ENCODE results near the gene ZNRF3.
"Not testable (repeated sequence)": the region's sequence is repeated elsewhere in the genome, so short reads cannot be mapped to it uniquely, and the experiment has no call there.

ZNRF3 gene

DNA sequence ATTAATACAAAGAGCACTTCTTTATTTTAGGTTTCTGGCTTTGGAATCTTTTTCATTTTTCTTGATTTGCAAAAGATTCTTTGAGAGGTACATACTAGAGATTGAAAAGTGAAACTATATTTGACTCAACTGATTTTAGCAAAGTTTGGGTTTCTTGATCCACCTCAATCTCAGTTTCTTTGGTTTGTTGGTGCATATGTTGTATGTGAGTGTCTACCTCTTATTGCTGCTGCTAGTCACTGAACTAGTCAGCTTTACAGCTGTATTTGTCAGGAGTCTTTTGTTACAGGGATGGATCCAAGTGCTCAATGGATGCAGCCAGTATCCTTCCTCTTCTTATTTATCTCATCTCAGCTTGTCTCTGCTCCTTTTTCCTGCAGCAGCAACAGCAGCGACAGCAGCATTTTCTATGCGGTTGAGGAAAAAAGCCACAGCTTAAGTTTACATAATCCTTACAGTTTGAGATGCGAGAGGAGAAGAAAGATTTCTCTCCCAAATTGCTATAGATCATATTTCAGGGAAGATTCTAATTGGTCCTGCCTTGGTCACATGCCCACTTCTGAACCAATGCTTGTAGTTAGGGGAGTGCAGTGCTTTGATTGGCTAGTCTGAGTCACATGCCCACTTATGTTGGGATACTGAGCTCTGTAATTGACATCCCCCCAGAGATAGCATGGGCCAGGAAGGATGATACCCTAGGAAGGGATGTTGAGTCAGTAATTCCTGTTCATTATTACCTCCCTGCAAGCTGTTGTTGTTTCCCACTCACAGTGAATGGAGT lies 10.0 kb upstream of the ZNRF3 start:
- H3K27ac Mint-ChIP-seq: no peak overlapping the region
- no peak overlapping the region for H3K4me3 Mint-ChIP-seq

DNA sequence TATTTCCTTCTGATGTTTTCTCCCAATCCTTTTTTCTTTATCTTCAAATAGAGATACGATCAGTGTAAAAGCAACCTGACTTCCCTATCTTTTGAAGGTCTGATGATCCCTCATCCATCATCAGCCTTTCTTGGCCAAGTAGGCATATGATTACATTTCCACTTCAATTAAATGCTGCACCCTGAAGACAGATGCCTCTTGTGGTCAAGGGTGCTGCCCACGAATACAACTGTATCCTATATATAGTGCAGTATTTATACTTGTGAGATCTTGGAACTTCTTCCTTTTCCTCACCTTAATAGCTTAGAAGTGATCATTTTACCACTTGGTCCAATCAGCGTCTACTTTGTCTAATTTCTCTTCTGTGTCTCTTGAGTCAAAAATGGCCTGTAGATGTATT lies 9.3 kb upstream of the ZNRF3 start:
- H3K27me3 Mint-ChIP-seq: no peaks in the 10 kb centered on the region
- no peak overlapping the region for H3K27ac Mint-ChIP-seq
- no peak overlapping the region for H3K4me3 Mint-ChIP-seq
- H3K9me3 Mint-ChIP-seq (ENCODE audit: low read depth): no peaks in the 10 kb centered on the region
- no peaks in the 10 kb centered on the region for H3K36me3 Mint-ChIP-seq
- H3K4me1 Mint-ChIP-seq (ENCODE audit: low read depth): peaks cover 5% of the 10 kb centered on the region

More for the DNA sequence above, 10.0 kb upstream of the ZNRF3 start:
- H3K9me3 Mint-ChIP-seq (ENCODE audit: low read depth): no peaks in the 10 kb centered on the region
- H3K36me3 Mint-ChIP-seq: no peaks in the 10 kb centered on the region
- H3K27me3 Mint-ChIP-seq: no peaks in the 10 kb centered on the region
- peaks cover 5% of the 10 kb centered on the region for H3K4me1 Mint-ChIP-seq (ENCODE audit: low read depth)

DNA sequence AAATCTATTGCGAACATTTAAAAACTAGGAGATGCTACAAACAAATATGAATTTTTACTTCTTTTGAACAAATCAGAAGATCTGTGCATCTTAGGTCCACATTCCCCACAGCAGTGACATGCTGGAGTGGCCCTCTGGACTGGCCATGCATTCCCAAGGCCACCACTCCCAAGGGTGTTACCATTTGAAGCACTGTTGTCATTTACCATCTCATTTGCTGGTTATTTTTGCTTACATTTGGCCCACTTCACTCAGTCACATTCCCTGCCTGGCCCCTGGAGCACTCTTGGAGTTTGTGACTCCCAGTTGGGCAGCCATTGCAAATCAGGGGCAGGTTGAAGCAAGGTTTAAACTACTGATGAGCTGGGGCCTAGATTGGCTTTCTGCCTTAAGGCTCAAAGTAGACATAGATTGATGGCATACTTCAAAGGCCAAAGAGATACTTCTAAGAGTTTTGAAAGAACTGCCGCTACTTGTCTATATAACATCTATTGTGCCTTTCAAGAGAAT lies 8.5 kb upstream of the ZNRF3 start:
- H3K27me3 Mint-ChIP-seq: no peaks in the 10 kb centered on the region
- no peak overlapping the region for H3K27ac Mint-ChIP-seq
- H3K4me1 Mint-ChIP-seq (ENCODE audit: low read depth): peaks cover 5% of the 10 kb centered on the region
- no peaks in the 10 kb centered on the region for H3K36me3 Mint-ChIP-seq
- no peak overlapping the region for H3K4me3 Mint-ChIP-seq
- no peaks in the 10 kb centered on the region for H3K9me3 Mint-ChIP-seq (ENCODE audit: low read depth)

DNA sequence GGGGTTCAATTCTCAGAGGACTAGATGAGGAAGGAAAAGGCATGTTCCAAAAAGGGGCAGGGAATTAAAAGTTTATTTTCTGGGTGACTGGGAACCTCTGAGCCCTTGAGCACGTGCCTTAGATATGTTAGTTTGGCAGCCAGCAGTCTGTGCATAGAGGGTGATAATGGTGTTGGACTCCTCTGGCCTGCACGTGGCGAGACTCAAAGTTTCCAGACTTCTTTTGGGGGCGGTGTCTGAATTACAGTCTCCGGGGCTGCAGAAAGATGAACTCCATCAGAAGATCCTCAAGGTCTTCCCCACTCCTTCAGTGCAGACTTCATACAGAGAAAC lies 861 bp upstream of the ZNRF3 start:
- H3K36me3 Mint-ChIP-seq: peaks cover 2% of the 10 kb centered on the region
- H3K4me1 Mint-ChIP-seq (ENCODE audit: low read depth): peaks cover 19% of the 10 kb centered on the region
- peak overlapping the region; percentile 68 for H3K27ac Mint-ChIP-seq
- peaks cover 9% of the 10 kb centered on the region for H3K27me3 Mint-ChIP-seq
- peak overlapping the region; percentile 85 for H3K4me3 Mint-ChIP-seq
- H3K9me3 Mint-ChIP-seq (ENCODE audit: low read depth): no peaks in the 10 kb centered on the region

DNA sequence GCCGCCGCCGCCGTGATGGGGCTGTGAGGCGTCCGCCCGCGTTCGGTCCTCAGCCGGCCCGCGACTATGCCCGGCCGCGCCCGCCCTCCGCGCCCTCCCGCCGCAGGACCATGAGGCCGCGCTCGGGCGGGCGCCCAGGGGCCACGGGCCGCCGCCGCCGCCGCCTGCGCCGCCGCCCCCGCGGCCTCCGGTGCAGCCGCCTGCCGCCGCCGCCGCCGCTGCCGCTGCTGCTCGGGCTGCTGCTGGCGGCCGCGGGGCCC lies 215 bp downstream of the ZNRF3 start:
- Mint-ChIP-seq H3K36me3 (peaks cover 5% of the 10 kb centered on the region), H3K27me3 (peaks cover 12% of the 10 kb centered on the region), H3K27ac (no peak overlapping the region), H3K9me3 (ENCODE audit: low read depth) (no peaks in the 10 kb centered on the region), H3K4me1 (ENCODE audit: low read depth) (peaks cover 19% of the 10 kb centered on the region), H3K4me3 (no peak overlapping the region)

DNA sequence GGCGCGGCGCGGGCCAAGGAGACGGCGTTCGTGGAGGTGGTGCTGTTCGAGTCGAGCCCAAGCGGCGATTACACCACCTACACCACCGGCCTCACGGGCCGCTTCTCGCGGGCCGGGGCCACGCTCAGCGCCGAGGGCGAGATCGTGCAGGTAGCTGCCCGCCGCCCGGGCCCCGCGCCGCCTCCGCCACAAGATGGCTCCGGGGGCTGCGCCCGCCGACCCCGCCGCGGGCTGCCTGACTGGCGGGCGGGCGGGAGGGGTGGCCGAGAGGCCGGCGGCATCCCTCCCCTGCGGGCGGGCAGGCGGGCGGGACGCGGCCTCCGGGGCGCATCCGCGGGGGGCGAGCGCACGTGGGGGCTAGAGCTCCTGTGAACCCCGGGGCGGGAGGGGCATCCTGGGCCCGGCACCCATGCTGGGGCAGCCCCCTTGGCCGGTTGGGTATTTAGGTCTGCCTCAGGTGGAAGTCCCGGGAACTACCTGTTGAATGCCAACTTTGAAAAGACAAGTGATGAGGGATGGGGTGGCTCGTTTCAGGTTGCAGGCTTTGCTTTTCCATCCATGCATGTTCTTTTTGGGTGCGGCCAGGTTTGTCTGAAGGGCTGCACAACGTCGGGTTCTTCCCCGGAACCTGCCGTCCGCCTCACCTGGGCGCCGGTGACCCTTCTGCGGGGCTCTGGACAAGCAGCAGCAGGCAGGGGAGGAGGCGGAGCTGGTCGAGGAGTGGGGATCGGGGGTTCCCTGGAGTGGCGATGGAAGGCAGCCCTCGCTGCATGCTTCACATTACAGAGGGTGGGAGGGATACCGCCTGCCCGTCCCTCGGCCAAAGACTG lies 760 bp downstream of the ZNRF3 start:
- Mint-ChIP-seq H3K27me3 (peaks cover 12% of the 10 kb centered on the region), H3K4me3 (peak overlapping the region; percentile 82), H3K9me3 (ENCODE audit: low read depth) (no peaks in the 10 kb centered on the region), H3K36me3 (peaks cover 5% of the 10 kb centered on the region), H3K27ac (no peak overlapping the region), H3K4me1 (ENCODE audit: low read depth) (peaks cover 19% of the 10 kb centered on the region)

DNA sequence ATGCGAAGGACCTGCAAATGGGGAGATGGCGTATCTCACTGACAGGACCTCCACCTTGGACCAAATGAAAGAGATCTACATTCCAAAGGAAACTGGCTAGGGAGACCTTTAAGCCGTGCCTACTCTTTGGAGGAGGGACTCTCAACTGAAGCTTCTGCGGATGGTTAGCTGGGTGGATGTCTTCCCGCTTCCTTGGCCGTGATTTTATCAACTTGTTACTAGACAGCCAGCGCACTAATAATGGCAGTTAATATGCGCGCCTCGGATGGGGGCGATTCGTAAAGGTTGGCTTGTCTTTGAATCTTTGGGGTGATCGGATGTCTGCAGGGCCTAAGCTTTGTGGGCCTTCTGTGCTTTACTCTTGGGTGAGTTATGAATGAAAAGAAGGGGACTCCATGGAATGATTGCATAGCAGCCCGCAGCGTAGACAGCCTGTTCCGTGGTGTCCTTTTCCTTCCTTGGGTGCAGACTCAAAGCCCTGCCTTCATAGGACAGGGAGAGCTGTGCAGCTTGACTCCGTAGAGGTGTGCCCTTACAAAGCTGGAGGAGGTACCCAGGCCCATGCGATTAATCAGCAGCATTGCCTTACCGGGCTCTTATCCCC lies 1.5 kb downstream of the ZNRF3 start:
- Mint-ChIP-seq H3K27ac (no peak overlapping the region), H3K9me3 (ENCODE audit: low read depth) (no peaks in the 10 kb centered on the region), H3K4me1 (ENCODE audit: low read depth) (peaks cover 26% of the 10 kb centered on the region), H3K4me3 (peak overlapping the region; percentile 82), H3K36me3 (peaks cover 5% of the 10 kb centered on the region), H3K27me3 (peaks cover 16% of the 10 kb centered on the region)

DNA sequence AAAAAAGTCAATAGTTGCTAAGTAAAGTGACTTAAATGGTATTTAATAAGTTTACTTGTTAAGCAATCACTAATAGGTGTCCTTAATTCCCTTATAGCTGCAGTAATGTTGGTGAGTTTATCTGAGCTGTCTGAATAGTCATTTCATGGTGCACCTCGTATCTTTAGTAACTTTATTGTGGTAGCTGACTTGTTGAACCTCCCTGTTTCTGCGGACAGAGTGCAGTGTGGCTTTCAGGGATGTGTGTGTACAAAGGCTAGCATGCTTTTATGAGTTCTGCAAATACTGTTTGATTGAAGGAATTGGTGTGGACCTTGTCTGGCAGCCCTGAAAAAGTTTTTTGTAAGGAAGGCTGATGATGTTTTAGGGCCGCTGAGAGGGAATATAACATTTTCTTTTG lies 2.6 kb downstream of the ZNRF3 start:
- peaks cover 16% of the 10 kb centered on the region for H3K27me3 Mint-ChIP-seq
- peak overlapping the region; percentile 62 for H3K4me3 Mint-ChIP-seq
- no peaks in the 10 kb centered on the region for H3K9me3 Mint-ChIP-seq (ENCODE audit: low read depth)
- peaks cover 5% of the 10 kb centered on the region for H3K36me3 Mint-ChIP-seq
- H3K4me1 Mint-ChIP-seq (ENCODE audit: low read depth): peaks cover 30% of the 10 kb centered on the region
- H3K27ac Mint-ChIP-seq: no peak overlapping the region

DNA sequence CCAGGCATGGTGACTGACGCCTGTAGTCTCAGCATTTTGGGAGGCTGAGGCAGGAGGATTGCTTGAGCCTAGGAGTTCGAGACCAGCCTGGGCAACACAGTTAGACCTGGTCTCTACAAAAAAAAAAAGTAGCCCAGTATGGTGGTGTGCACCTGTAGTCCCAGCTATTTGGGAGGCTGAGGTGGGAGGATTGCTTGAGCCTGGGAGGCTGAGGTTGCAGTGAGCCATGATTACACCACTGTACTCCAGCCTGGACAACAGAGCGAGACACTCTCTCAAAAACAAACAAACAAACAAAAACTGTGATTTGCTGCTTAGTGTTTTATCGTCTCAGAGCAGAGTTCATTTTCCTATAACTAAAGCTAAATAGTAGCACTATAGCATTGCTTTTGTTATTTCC lies 3.3 kb downstream of the ZNRF3 start:
- not testable (repeated sequence) for H3K9me3 Mint-ChIP-seq (ENCODE audit: low read depth); H3K27ac Mint-ChIP-seq; H3K4me3 Mint-ChIP-seq; H3K36me3 Mint-ChIP-seq
- peaks cover 16% of the 10 kb centered on the region for H3K27me3 Mint-ChIP-seq
- H3K4me1 Mint-ChIP-seq (ENCODE audit: low read depth): peaks cover 30% of the 10 kb centered on the region

DNA sequence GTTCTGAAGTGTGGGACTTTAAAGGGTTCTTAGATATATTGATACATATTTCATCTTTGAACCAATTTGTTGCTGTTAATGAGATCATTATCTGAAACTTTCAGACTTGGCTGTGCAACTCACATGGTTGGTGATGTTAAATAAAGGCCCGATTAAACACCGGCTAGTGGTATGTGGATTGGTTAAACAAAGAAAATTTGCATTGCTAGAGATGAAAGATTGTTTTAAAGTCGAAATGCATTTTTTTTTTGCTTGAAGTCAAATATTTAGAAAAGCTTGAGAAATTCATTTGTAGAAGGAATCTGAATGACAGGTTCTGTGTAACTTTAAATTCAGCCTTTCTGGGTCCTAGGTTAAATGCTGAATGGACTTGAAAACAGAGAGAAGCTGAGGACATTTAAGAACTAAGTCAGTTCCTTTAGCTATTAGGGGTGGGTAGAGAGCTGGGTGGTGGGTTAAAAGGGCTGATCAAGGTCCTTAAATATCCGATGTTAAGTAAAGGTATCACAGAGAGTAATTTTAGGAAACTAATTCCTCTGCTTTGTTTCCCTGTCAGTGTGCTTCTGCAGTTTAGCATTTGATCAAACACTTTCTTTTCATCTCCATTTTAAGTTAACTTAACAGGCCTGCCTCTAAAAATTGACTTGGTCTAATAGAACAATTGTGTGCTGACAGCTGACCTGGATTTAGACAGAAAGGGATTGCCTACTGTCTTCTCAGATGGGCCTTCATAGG lies 4.5 kb downstream of the ZNRF3 start:
- H3K9me3 Mint-ChIP-seq (ENCODE audit: low read depth): no peaks in the 10 kb centered on the region
- H3K27me3 Mint-ChIP-seq: peaks cover 16% of the 10 kb centered on the region
- no peak overlapping the region for H3K27ac Mint-ChIP-seq
- peaks cover 5% of the 10 kb centered on the region for H3K36me3 Mint-ChIP-seq
- H3K4me3 Mint-ChIP-seq: no peak overlapping the region
- H3K4me1 Mint-ChIP-seq (ENCODE audit: low read depth): peaks cover 21% of the 10 kb centered on the region

DNA sequence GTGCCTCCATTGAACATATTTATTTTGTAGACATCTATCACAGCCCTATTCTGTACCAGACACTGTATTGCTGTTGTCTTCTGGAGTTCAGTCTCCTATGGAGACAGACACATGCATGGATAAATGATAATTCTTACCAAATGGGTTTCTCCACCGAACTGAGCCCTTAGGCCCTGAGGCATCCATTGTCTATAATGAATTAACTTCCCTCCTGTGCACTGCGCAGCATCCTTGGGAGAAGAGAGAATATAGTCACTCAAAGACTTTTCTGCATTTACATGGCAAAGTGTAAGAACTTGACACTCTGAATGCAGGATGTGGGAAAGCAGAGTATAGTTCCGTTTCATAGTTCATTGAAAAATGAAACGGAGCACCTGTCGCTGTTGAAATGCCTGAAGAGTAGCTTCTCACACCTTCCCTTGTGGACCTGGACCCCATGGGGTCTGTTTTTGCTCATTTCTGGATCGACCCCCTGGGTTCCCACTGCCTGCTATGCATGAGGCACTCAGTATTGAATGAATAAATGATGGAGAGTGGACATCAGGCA lies 6.2 kb downstream of the ZNRF3 start:
- no peak overlapping the region for H3K27ac Mint-ChIP-seq
- no peak overlapping the region for H3K4me3 Mint-ChIP-seq
- peaks cover 16% of the 10 kb centered on the region for H3K27me3 Mint-ChIP-seq
- H3K36me3 Mint-ChIP-seq: peaks cover 5% of the 10 kb centered on the region
- peaks cover 17% of the 10 kb centered on the region for H3K4me1 Mint-ChIP-seq (ENCODE audit: low read depth)
- H3K9me3 Mint-ChIP-seq (ENCODE audit: low read depth): no peaks in the 10 kb centered on the region

DNA sequence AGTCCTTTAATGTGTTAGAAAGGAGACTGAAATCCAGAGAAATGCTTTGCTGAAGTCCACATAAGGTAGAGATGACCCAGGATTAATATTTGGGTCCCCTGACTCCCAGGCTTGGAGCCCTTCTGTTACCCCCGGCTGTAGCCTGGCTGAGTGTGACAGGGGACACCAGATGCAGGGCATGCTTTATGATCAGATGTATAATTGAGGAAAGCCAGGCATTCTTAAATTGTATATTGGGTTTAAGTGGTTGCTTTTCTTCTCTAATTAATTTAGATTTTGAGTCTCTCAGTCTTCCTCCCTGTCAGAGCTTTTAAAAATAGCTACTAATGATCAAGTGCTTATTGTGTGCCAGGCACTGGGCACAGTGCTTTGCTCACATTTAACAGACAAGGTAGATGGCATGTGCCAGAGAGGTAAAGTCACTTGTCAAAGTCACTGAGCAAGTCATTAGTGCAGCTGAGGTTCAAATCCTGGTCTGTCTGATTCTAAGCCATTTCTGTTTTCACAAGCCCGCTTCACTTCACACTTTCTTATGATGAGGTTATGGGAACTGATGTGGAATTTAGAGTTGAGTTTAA lies 7.9 kb downstream of the ZNRF3 start:
- H3K27ac Mint-ChIP-seq: no peak overlapping the region
- peaks cover 11% of the 10 kb centered on the region for H3K4me1 Mint-ChIP-seq (ENCODE audit: low read depth)
- no peak overlapping the region for H3K4me3 Mint-ChIP-seq
- peaks cover 3% of the 10 kb centered on the region for H3K36me3 Mint-ChIP-seq
- H3K9me3 Mint-ChIP-seq (ENCODE audit: low read depth): no peaks in the 10 kb centered on the region
- peaks cover 10% of the 10 kb centered on the region for H3K27me3 Mint-ChIP-seq

DNA sequence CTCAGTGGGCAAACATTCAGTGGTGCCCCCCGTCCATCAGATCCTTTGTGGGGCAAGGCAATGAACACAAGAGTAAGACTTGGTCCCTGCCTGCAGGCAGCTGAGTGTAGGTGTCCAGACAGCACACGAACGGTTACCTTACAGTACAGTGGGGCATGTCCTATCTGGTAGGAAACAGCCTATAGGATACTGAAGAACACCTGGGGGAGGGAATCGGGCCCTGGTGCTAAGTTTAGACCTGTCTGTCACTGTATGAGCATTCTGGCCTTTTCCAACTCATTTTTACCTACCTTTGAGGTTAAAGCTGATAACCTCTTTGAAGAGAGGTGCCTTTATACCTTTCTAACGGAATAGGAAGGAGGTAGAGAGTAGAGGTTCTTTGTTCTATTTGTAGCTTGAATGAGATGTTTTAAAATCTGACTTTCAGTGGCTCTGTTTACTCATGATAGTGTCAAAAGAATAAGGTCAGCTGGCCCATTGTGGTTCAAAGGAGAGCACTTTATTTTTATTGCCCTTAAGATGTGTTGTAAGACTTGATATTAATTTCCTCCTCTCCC lies 8.9 kb downstream of the ZNRF3 start:
- H3K9me3 Mint-ChIP-seq (ENCODE audit: low read depth): no peaks in the 10 kb centered on the region
- H3K27ac Mint-ChIP-seq: no peak overlapping the region
- H3K27me3 Mint-ChIP-seq: peaks cover 9% of the 10 kb centered on the region
- H3K36me3 Mint-ChIP-seq: peaks cover 3% of the 10 kb centered on the region
- no peak overlapping the region for H3K4me3 Mint-ChIP-seq
- H3K4me1 Mint-ChIP-seq (ENCODE audit: low read depth): peaks cover 14% of the 10 kb centered on the region

DNA sequence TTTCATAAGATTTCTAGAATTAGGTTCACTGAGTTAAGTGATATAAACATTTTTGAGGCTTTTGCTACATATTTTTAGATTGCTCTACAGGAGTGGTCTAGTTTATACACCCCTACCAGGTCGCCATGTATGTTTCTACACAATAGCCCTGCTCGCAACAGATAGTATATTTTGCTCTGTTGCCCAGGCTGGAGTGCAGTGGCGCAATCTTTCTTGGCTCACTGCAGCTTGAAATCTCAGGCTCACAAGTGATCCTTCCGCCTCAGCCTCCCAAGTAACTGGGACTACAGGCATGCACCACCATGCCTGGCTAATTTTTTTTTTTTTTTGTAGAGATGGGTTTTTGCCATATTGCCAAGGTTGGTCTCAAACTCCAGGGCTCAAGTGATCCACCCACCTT lies 10.4 kb downstream of the ZNRF3 start:
- Mint-ChIP-seq H3K27ac (no peak overlapping the region), H3K4me3 (no peak overlapping the region), H3K4me1 (ENCODE audit: low read depth) (peaks cover 19% of the 10 kb centered on the region), H3K36me3 (peaks cover 2% of the 10 kb centered on the region), H3K27me3 (peaks cover 8% of the 10 kb centered on the region), H3K9me3 (ENCODE audit: low read depth) (no peaks in the 10 kb centered on the region)

Data from activated naive CD8-positive, alpha-beta T cell (primary cell).